ENCODE measurements around the gene SAMD13.

The SAMD13 gene

DNA sequence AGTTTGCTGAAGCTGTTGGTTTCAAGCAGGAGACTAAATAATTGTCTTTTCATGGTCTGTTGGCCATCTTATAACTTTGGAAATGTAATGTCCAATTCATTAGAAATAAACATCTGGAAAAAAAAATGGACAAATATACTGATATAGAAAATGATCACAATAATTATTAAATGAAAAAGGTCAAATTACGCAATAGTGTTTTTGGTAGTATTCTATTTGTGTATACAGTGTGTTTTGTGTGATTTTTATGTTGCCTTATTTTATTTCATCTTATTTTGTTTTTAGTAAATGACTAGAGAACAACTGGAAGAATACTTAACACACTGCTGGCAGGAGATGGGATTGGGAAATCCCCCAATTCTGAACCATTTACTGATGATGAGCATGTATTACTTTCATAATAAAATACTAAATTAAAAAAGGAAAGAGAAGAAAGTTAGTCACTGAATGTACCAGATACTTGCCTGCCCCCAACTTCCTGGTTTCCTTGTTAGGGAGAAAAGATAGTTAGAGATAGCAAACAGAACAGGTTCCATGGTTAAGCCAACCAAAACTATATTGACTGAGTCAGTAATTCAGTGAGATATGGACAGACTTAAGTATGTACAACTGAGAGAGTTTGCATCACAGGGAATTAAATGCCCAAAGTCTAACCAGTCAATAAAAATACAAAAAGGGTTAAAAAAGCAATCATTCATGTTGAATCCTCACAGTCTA is 24.0 kb upstream of the SAMD13 start:
- no peak overlapping the region for H3K4me3 ChIP-seq (replicated peaks; ENCODE audit: low read depth, low read length)
- DNase-seq (ENCODE audit: extremely low read depth, insufficient read length) = no peak
- H3K27me3 ChIP-seq (replicated peaks; ENCODE audit: control insufficient read depth, insufficient read depth, low read length) = no peaks in the 10 kb centered on the region
- TF ChIP-seq, protein P1, sequence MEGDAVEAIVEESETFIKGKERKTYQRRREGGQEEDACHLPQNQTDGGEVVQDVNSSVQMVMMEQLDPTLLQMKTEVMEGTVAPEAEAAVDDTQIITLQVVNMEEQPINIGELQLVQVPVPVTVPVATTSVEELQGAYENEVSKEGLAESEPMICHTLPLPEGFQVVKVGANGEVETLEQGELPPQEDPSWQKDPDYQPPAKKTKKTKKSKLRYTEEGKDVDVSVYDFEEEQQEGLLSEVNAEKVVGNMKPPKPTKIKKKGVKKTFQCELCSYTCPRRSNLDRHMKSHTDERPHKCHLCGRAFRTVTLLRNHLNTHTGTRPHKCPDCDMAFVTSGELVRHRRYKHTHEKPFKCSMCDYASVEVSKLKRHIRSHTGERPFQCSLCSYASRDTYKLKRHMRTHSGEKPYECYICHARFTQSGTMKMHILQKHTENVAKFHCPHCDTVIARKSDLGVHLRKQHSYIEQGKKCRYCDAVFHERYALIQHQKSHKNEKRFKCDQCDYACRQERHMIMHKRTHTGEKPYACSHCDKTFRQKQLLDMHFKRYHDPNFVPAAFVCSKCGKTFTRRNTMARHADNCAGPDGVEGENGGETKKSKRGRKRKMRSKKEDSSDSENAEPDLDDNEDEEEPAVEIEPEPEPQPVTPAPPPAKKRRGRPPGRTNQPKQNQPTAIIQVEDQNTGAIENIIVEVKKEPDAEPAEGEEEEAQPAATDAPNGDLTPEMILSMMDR (IDR thresholded peaks at IDR 0.05; ENCODE audit: insufficient read depth, low read length, poor library complexity, severe bottlenecking) = no peak
- H3K36me3 ChIP-seq (ENCODE audit: control insufficient read depth, insufficient read depth, low read length) = no peaks in the 10 kb centered on the region

DNA sequence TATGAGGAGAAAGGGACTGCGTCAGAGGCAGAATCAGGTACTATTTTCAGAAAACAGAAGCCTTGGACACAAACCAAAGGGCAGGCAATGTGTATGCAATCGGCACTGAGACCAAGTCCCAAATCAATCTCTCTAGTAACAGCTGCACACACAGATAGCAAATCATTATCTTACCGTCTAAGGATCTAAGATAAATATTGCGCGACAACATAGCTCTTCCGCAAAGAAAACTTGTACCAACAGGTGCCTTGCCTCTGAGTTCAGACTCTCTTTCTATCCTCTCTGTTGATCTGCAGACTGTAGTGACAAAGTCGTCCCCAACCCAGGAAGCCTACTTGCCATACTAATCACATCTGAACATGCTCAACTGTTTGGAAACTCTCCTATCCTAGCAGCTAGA is 22.6 kb upstream of the SAMD13 start:
- Histone ChIP-seq H3K36me3 (ENCODE audit: control insufficient read depth, insufficient read depth, low read length) (no peaks in the 10 kb centered on the region), H3K4me3 (replicated peaks; ENCODE audit: low read depth, low read length) (no peak overlapping the region), H3K27me3 (replicated peaks; ENCODE audit: control insufficient read depth, insufficient read depth, low read length) (no peaks in the 10 kb centered on the region)
- TF ChIP-seq, protein P1 (IDR thresholded peaks at IDR 0.05; ENCODE audit: insufficient read depth, low read length, poor library complexity, severe bottlenecking) = no peak
- DNase-seq (ENCODE audit: extremely low read depth, insufficient read length) = no peak

DNA sequence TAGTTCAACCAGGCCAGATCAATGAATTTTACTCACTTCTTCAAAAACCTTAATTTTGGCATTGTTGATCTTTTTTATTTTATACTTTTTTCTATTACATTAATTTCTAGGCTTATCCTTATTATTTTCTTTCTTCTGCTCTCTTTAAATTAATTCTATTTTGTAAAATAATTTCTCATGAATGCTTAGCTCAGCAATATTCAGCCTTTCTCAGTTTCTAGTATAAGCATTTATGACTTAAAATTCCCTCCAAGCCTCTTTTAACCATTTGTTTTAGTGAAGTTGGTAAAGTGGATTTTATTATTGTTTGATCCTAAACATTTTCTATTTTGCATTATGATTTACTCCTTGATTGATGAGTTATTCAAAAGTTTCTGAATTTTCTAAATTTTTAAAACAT is 20.6 kb upstream of the SAMD13 start:
- Histone ChIP-seq H3K36me3 (ENCODE audit: control insufficient read depth, insufficient read depth, low read length) (no peaks in the 10 kb centered on the region), H3K4me3 (replicated peaks; ENCODE audit: low read depth, low read length) (no peak overlapping the region), H3K27me3 (replicated peaks; ENCODE audit: control insufficient read depth, insufficient read depth, low read length) (no peaks in the 10 kb centered on the region)
- no peak for DNase-seq (ENCODE audit: extremely low read depth, insufficient read length)
- TF ChIP-seq, protein P1 (IDR thresholded peaks at IDR 0.05; ENCODE audit: insufficient read depth, low read length, poor library complexity, severe bottlenecking) = no peak

DNA sequence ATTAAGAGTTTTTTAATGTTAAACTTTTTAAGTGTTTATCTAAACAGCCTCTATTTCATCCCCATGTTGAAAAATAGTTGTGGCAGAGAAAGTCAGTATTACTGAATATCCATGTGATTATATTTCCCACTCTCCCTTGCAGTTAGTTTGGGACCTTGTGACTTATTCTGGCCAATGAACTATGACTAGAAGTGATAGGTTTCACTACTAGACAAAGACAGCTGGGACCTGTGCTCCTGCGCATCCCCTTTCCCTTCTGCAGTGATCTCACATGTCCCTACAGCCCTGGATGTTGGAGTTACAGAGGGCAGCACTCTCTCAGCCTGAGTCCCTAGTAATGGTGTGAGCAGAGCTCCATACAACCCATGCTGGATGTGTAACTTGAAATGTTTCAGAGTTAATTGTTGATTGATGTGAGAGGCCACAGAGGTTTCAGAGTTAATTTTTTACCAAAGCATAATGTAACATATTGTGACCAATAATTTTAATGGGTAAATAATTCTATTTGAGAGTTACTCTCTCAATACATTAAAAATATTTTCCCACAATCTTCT is 18.7 kb upstream of the SAMD13 start:
- Histone ChIP-seq H3K36me3 (ENCODE audit: control insufficient read depth, insufficient read depth, low read length) (no peaks in the 10 kb centered on the region), H3K4me3 (replicated peaks; ENCODE audit: low read depth, low read length) (no peak overlapping the region), H3K27me3 (replicated peaks; ENCODE audit: control insufficient read depth, insufficient read depth, low read length) (no peaks in the 10 kb centered on the region)
- TF ChIP-seq, protein P1 (IDR thresholded peaks at IDR 0.05; ENCODE audit: insufficient read depth, low read length, poor library complexity, severe bottlenecking) = no peak
- no peak for DNase-seq (ENCODE audit: extremely low read depth, insufficient read length)

DNA sequence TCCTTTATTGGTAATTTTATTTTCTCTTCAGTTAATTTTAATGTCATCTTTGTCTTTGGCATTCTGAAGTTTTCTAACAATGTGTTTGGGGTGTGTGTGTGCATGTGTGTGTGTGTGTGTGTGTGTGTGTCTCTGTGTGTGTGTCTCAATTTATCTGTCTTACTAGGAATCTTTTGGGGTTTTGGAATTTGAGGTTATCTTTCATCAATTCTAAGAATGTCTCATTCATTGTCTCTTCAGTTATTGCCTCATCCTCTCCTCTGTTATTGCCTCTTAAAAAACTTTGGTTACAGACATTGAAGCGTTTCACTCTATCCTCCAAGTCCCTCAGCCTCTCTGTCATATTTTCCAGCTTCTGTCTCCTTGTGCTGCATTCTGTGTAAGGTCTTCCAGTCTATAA is 18.1 kb upstream of the SAMD13 start:
- TF ChIP-seq, protein P1 (IDR thresholded peaks at IDR 0.05; ENCODE audit: insufficient read depth, low read length, poor library complexity, severe bottlenecking) = no peak
- Histone ChIP-seq H3K27me3 (replicated peaks; ENCODE audit: control insufficient read depth, insufficient read depth, low read length) (no peaks in the 10 kb centered on the region), H3K4me3 (replicated peaks; ENCODE audit: low read depth, low read length) (no peak overlapping the region), H3K36me3 (ENCODE audit: control insufficient read depth, insufficient read depth, low read length) (no peaks in the 10 kb centered on the region)
- DNase-seq (ENCODE audit: extremely low read depth, insufficient read length) = no peak

All from GM06990 (cell line).